ENCODE measurements around the gene PDE4B.
A peak's percentile ranks its signal among the peaks of the same experiment; 100 is the strongest.

The PDE4B gene

DNA sequence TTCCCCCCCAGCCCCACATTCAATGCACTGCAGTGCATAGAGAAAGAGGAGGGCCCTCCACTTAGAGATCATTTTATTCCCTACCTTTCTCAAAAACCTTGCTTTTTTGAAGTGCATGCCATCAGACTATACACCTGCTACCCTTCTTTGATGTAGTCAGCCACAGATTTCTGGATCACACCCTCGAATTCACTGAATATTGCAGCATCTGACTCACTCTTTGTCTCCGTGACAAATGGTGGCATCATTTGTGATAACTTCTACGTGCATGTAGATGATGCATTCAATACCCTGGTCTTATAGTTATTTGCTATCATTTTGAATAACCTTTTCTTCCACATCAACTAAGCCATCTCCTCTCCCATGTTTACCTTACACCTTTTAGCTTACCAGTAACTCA is 431.0 kb downstream of the PDE4B start:
- TF ChIP-seq, protein P1, sequence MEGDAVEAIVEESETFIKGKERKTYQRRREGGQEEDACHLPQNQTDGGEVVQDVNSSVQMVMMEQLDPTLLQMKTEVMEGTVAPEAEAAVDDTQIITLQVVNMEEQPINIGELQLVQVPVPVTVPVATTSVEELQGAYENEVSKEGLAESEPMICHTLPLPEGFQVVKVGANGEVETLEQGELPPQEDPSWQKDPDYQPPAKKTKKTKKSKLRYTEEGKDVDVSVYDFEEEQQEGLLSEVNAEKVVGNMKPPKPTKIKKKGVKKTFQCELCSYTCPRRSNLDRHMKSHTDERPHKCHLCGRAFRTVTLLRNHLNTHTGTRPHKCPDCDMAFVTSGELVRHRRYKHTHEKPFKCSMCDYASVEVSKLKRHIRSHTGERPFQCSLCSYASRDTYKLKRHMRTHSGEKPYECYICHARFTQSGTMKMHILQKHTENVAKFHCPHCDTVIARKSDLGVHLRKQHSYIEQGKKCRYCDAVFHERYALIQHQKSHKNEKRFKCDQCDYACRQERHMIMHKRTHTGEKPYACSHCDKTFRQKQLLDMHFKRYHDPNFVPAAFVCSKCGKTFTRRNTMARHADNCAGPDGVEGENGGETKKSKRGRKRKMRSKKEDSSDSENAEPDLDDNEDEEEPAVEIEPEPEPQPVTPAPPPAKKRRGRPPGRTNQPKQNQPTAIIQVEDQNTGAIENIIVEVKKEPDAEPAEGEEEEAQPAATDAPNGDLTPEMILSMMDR (IDR thresholded peaks at IDR 0.05; ENCODE audit: low read length), result no peak
- TF ChIP-seq EZH2 (IDR thresholded peaks at IDR 0.05; ENCODE audit: borderline replicate concordance, low read length), result no peak
- H3K27me3 ChIP-seq (ENCODE audit: insufficient read depth, low read length), result no peaks in the 10 kb centered on the region
- H3F3A ChIP-seq (ENCODE audit: insufficient read depth, low read length), result no peaks in the 10 kb centered on the region
- no peak overlapping the region for H3K9ac ChIP-seq (ENCODE audit: low read length)
- no peaks in the 10 kb centered on the region for H3K36me3 ChIP-seq (ENCODE audit: insufficient read depth, low read length)
- no peaks in the 10 kb centered on the region for H3K79me2 ChIP-seq (ENCODE audit: insufficient read depth, low read length)
- H3K4me1 ChIP-seq (ENCODE audit: insufficient read depth, low read length, severe bottlenecking), result peaks cover 13% of the 10 kb centered on the region
- no peak overlapping the region for H2AFZ ChIP-seq (ENCODE audit: low read length)
- H3K9me3 ChIP-seq (ENCODE audit: low read length), result no peaks in the 10 kb centered on the region
- no peak overlapping the region for H3K4me2 ChIP-seq (ENCODE audit: low read length)
- H3K4me3 ChIP-seq (ENCODE audit: low read depth, low read length, poor library complexity, severe bottlenecking), result no peak overlapping the region
- no peaks in the 10 kb centered on the region for H4K20me1 ChIP-seq (ENCODE audit: insufficient read depth, low read length)
- H3K9me2 ChIP-seq (ENCODE audit: low read depth, low read length), result no peaks in the 10 kb centered on the region
- H3K27ac ChIP-seq (ENCODE audit: low read depth, low read length, poor library complexity, severe bottlenecking), result no peak overlapping the region

DNA sequence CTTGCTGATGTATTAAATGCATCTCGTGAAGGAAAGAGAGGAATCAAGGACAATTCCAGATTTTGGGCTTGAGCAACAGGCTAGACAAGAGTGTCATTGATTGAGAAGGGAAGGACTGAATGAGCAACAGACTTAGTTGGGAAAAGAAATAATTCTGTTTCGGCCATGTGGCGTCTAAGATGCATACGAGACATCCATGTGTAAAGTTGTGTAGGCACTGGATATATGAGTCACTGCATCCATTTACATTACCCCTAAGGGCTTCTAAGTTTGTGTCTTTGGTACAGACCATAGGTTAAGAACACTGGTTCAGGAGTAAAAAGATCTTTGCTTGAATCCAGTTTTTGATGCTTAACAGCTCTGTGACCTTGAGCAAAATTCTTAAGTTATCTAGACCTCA is 434.3 kb downstream of the PDE4B start:
- Histone ChIP-seq H3K27me3 (ENCODE audit: insufficient read depth, low read length) (no peaks in the 10 kb centered on the region), H3K4me2 (ENCODE audit: low read length) (no peak overlapping the region), H3K4me3 (ENCODE audit: low read depth, low read length, poor library complexity, severe bottlenecking) (no peak overlapping the region), H3K9me3 (ENCODE audit: low read length) (no peaks in the 10 kb centered on the region), H3K9me2 (ENCODE audit: low read depth, low read length) (no peaks in the 10 kb centered on the region), H3K9ac (ENCODE audit: low read length) (no peak overlapping the region), H2AFZ (ENCODE audit: low read length) (no peak overlapping the region), H3F3A (ENCODE audit: insufficient read depth, low read length) (no peaks in the 10 kb centered on the region), H3K4me1 (ENCODE audit: insufficient read depth, low read length, severe bottlenecking) (peaks cover 45% of the 10 kb centered on the region), H3K79me2 (ENCODE audit: insufficient read depth, low read length) (no peaks in the 10 kb centered on the region), H3K27ac (ENCODE audit: low read depth, low read length, poor library complexity, severe bottlenecking) (no peak overlapping the region), H4K20me1 (ENCODE audit: insufficient read depth, low read length) (no peaks in the 10 kb centered on the region), H3K36me3 (ENCODE audit: insufficient read depth, low read length) (no peaks in the 10 kb centered on the region)
- TF ChIP-seq, protein P1 (IDR thresholded peaks at IDR 0.05; ENCODE audit: low read length), result no peak
- no peak for TF ChIP-seq EZH2 (IDR thresholded peaks at IDR 0.05; ENCODE audit: borderline replicate concordance, low read length)

DNA sequence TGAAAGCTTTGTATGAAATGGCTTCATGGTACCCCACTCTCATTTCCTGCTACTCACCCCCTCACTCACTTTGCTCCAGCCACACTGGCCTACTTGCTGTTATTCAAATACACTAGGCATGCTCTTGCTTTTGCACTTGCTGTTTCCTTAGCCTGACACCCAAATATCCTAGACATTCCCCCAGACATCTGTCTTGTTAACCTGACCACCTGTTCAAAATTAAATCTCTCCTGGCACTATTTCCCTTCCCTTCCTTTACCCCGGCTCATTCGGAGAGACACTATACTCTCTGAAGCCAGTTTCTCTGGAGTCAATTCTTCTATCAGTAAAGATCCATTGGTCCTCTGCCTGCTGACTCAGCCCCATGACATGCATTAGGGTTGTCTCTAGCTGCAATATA is 435.3 kb downstream of the PDE4B start:
- Histone ChIP-seq H3K4me2 (ENCODE audit: low read length) (no peak overlapping the region), H3K9me3 (ENCODE audit: low read length) (no peaks in the 10 kb centered on the region), H3K79me2 (ENCODE audit: insufficient read depth, low read length) (no peaks in the 10 kb centered on the region), H3K4me3 (ENCODE audit: low read depth, low read length, poor library complexity, severe bottlenecking) (no peak overlapping the region), H3K27me3 (ENCODE audit: insufficient read depth, low read length) (no peaks in the 10 kb centered on the region), H4K20me1 (ENCODE audit: insufficient read depth, low read length) (no peaks in the 10 kb centered on the region), H3K9ac (ENCODE audit: low read length) (no peak overlapping the region), H2AFZ (ENCODE audit: low read length) (no peak overlapping the region), H3K36me3 (ENCODE audit: insufficient read depth, low read length) (no peaks in the 10 kb centered on the region), H3K4me1 (ENCODE audit: insufficient read depth, low read length, severe bottlenecking) (peaks cover 55% of the 10 kb centered on the region), H3F3A (ENCODE audit: insufficient read depth, low read length) (no peaks in the 10 kb centered on the region), H3K27ac (ENCODE audit: low read depth, low read length, poor library complexity, severe bottlenecking) (peak overlapping the region; percentile 43), H3K9me2 (ENCODE audit: low read depth, low read length) (no peaks in the 10 kb centered on the region)
- TF ChIP-seq, protein P1 (IDR thresholded peaks at IDR 0.05; ENCODE audit: low read length), result no peak
- no peak for TF ChIP-seq EZH2 (IDR thresholded peaks at IDR 0.05; ENCODE audit: borderline replicate concordance, low read length)
